Fibroblast of upper back skin (primary cell): ENCODE results near the gene BECN2.
A peak's percentile ranks its signal among the peaks of the same experiment; 100 is the strongest.

Experiments used
- DNase-seq: peaks from one replicate; pipeline ENCODE4 v3.0.0-alpha.2; 2013

The BECN2 gene

GRCh38 chr1:241957692-241958494 lies at the start of gene BECN2:
TSS of gene BECN2 (plus strand) at chr1:241957767. CDS start at chr1:241957767, 0 bp downstream.
- no peak for DNase-seq

- DNase-seq, result no peak
Observed at GRCh38 chr1:241916196-241916595, 41.4 kb upstream of the BECN2 start.

- no peak for DNase-seq
Observed at GRCh38 chr1:241917487-241917886, 40.1 kb upstream of the BECN2 start.

- DNase-seq, result peak; percentile 81
Observed at GRCh38 chr1:241918879-241919278, 38.7 kb upstream of the BECN2 start.

- DNase-seq, result no peak
Observed at GRCh38 chr1:241924080-241924808, 33.3 kb upstream of the BECN2 start.

- DNase-seq, result no peak
Observed at GRCh38 chr1:241926141-241926540, 31.4 kb upstream of the BECN2 start.

- no peak for DNase-seq
Observed at GRCh38 chr1:241927321-241927720, 30.2 kb upstream of the BECN2 start.

GRCh38 chr1:241932845-241933244 lies 24.7 kb upstream of the BECN2 start:
- DNase-seq, result no peak

- peak; percentile 79 for DNase-seq
Observed at GRCh38 chr1:241934201-241934848, 23.2 kb upstream of the BECN2 start.

- no peak for DNase-seq
Observed at GRCh38 chr1:241934866-241935265, 22.7 kb upstream of the BECN2 start.

- DNase-seq, result peak; percentile 21
Observed at GRCh38 chr1:241939798-241940197, 17.8 kb upstream of the BECN2 start.

- no peak for DNase-seq
Observed at GRCh38 chr1:241942738-241943137, 14.8 kb upstream of the BECN2 start.

- no peak for DNase-seq
Observed at GRCh38 chr1:241944300-241944699, 13.3 kb upstream of the BECN2 start.

GRCh38 chr1:241947354-241947753 lies 10.2 kb upstream of the BECN2 start:
- DNase-seq, result peak; percentile 35

GRCh38 chr1:241950390-241950789 lies 7.2 kb upstream of the BECN2 start:
- peak; percentile 95 for DNase-seq

- DNase-seq, result no peak
Observed at GRCh38 chr1:241962153-241962552, 4.6 kb downstream of the BECN2 start.

GRCh38 chr1:241963722-241964121 lies 6.2 kb downstream of the BECN2 start:
- DNase-seq, result no peak

GRCh38 chr1:241964550-241965282 lies 7.1 kb downstream of the BECN2 start:
- no peak for DNase-seq

GRCh38 chr1:241968611-241969010 lies 11.0 kb downstream of the BECN2 start:
- no peak for DNase-seq

- DNase-seq, result peak; percentile 81
Observed at GRCh38 chr1:241972703-241973369, 15.3 kb downstream of the BECN2 start.

- DNase-seq, result no peak
Observed at GRCh38 chr1:241976229-241976628, 18.7 kb downstream of the BECN2 start.

- no peak for DNase-seq
Observed at GRCh38 chr1:241979071-241979470, 21.5 kb downstream of the BECN2 start.
